LoVo (cell line): ENCODE results near the gene IGF1R.

ENCODE experiments used
- DNase-seq: peaks from one replicate; pipeline ENCODE4 v3.0.0-alpha.2; 2016; ENCODE audit warnings: low spot score

Gene IGF1R

DNA sequence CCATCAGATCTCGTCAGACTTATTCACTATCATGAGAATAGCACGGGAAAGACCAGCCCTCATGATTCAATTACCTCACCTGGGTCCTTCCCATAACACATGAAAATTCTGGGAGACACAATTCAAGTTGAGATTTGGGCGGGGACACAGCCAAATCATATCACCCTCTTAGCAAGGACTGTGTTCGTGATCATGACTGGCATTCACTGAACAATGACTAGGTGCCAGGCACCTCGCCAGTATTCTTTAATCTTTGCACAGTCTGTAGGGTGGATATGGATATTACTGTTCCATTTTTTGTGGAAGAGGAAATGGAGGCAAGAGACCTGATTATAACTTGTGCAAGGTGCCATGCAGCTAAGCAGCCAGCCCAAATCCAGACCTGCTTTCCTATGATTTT is 77.5 kb downstream of the IGF1R start:
- no peak for DNase-seq

DNA sequence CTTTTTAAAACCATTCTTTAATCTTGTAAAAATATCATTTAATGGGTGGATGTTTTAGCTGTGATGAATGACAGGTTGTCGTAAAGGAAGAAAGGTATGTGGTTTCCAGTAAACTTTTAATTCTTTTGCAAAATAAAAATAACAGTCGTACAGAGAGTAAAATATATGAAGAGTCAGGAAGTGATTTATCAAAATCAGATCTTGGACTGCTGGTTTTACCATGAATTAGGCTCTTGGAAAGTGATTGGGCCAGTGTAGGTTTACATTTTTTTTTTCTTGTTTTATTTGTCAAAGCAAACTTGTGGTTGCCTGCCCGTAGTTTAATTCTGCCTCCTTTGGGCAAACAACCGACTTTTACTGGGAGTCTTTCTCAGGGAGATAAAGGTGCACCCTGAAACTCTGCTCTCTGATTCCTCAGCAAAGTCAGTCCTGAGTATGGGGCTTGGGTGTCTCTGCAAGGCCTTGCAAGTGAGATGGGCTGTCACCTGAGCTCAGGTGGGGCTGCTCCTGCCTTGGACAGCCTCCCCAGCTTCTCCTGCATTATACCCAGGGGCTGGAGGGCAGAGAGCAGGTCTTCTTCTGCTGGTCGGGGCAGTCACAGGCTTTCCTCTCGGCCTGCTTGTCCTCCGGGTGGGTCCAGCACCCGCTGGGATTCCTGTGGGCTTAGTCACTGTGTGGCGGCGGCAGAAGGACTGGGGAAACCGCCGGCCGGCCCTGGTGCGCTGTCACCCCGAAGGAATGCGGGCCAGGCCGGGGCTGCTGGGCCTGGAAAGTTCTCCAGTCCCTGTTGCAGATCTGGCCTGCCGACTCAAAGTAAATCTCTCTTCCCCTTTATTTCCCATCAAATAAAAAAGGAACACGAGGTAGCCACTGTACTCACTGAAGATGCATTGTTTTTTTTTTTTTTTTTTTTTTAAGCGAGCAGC is 79.0 kb downstream of the IGF1R start:
- peak; percentile 98 for DNase-seq

DNA sequence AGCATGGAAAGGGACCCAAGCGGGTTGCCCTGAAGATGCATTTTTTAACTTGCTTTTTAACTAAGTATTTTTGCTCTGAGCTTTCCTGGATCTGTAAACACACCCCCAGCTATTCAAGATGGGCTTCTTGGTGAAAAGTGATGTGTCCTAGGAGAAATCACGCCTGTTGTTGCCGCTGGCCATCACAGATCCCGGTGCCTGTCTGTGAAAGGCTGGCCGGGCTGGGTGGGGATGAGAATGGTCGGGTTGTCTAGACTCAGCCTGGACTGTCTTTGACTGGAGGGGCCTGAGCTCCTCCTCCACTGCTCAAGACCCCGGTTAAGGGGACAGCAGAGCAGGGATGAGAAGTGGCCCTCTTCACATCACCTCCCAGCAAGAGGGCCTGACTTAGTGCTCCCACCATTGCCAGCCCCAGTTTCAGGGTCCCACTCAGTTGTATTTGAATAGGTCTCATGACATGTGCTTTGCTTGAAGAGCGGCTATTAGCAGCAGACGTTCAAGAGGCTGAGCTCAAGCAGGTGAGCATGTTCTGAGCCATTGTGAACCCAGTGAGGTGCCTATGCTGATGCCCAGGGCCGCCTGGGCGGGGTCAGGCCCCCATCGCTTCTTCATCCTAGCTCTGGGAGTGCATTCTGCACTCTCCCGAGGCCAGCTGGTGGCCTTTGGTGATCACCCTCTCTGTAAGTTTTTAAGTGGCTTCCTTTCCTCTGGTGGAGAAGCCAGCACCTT is 79.9 kb downstream of the IGF1R start:
- DNase-seq = peak; percentile 6

DNA sequence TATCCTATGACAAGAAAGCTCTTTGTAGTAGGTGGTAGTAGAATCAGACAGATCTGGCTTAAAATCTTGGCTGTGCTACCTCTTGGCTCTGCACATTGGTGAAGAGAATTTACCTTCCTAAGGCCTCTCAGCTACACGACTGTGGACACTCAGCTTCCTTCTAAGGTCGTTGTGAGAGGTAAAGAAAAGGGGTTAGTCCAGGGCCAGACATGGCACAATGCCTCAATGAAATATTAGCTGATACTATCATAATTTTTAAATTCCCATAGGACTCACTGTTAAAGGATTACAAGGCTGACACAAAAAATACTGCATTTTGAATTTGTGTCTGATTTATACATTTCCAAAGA is 80.4 kb downstream of the IGF1R start:
- DNase-seq = no peak

DNA sequence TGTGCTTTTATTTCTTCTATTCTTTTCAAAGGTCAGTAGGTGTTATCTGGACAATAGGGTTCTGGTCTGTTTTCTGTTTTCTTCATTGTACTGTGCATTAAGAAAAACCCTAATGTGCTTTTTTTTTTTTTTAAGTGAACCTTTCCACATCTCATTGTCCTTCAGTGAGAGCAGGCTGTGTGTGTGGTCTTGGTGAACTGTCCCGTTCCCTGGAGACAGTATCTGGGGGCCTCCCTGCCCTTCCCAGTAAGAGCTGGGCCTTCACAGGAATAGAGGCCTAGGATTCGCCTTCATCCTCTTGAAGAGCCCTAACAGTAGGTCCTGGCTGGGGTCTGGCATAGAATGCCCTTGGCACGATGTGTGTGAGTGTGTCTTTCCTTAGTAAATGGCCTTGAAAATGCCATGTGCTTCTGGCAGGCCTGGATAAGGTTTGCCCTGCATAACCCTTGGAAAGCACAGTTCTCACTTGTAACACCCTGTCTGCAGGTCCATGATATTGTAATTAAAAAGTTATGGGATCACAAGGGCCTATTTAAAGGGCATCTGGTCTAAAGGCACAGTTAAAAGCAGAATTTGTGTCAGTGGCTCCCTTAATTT is 81.2 kb downstream of the IGF1R start:
- no peak for DNase-seq

DNA sequence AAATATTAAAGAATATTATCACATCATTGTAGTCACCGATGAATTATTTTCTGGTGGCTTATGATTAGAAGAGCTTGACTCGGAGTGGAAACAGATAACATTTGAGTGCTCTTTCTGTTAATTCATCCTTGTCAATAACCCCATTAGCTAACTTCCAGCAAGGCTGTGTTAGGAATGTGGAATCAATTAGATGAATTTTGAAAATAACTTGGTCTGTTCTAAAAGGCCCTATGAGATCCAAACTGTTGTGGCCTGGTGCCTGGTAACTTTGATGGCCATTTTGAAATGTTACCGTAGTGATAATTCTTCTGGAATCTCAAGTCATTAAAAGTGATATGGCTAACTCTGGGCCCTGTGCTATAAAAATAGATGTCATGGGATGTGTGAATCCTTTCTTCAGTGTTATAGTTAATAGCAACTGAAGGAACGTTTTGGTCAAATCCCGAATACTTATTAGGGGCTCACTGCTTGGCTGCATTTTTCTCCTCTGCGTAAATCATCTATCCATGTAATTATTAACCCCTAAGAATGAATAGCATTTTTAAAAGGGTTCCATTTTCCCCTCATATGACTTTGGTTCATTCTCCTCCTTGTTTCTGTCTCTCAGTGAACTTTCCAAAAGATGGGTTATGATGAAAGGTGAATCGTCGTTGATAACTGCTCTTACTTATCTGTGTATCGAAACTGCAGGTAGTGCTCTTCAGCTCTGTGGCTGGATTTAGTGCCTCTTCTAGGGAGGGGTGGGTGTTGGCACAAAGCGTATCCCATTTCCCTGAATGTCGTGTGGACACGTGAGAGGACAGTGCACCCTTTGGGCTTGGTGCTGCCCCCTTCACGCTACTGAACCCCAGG is 82.7 kb downstream of the IGF1R start:
- no peak for DNase-seq

DNA sequence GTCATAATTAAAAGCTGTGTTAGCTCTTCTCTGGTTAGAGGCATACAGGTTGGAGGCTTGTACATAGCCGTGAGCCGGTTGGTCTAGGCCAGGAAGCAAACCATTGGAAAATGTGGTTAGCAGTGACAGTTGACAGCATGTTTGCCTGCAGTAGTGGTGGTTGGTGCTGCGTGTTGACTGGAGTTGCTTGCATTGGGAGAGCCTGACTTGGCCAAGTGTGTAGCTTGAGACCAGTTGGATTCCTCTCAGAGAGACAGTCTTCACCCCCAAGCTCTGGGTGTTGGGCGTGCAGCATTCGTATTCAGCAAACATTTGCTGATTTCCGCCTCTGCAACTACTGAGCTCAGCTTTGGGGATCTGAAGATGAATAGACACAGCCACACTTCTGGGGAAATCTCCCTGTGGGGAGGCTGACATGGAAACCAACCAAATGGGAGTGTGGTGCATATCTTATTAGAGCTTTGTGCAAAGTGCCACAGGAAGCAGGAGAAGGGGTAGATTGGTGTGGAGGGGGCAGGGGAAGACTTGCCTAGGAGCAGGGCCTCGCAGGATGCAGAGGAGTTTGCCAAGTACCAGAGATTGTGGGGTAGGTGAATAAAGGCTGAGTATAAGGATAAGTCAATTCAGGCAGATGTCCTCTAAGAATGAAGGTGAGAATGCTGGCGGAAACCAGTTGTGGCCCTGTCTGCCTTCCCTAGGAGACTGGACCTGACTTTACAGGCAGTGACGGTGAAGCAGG is 83.5 kb downstream of the IGF1R start:
- DNase-seq = no peak

DNA sequence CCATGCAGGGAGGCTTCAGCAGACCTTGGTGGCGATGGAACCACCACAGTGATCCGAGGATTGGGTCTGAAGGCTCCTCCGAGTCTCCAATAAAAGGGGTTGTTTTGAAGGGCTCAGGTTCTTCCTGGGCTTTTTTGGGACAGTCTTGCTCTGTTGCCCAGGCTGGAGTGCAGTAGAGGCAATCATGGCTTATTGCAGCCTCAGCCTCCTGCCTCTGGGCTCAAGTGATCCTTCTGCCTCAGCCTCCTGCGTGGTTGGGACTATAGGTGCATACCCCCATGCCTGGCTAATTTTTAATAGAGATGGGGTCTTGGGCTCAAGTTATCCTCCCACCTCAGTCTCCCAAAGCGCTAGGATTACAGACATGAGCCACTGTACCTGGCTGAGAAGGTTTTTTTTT is 84.8 kb downstream of the IGF1R start:
- DNase-seq = no peak

DNA sequence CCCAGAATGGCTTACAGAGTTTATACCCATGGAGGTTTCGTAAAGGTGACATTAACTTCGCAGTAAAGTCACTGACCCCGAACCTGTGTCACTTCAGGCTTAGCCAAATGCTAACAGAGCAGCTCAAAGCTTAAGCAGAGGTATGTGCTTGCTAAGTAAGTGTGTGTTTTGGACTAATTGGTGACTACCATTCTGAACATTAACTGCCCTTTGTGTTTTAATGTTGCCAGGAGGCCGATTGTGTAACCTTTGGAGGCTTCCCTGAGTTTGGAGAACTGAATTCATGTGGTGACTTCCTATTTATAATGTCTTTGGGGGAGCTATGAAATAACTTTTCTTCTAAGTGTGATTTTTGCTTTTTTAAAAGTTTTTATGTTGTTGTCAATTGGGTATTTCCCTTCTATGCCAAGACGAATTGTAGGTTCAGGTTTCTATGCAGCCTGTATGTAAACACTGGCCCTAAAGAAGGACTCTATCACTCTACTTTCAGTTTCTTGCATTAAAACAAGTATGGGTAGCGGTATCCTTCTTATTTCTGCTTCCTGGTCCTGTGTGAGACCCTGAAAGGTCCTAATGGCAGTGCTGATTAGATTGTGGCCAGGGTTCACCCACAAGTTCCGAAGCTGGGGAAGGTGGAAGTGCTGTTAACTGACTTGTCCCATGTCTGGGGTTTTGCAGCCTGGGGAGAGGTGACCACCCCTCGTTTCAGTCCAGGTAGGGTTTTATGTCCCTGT is 86.3 kb downstream of the IGF1R start:
- no peak for DNase-seq

DNA sequence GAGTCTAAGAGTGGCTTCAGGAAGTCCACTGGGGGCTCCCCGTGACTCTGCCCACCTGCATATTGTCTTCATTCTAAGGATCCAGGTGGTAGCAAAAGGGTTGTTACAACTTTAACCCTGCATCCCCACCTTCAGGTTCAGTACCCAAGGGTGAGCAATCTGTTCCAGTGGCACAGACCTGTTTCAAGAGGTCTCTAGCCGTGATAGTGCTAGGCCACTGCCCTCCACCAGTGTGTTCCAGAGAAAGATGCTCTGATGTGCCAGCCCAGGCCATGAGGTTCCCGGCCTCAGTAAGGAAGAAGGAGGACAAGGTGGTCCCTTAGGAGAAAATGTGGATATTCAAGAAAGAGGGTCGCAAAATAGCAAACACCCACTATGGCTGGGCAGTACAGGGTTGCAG is 87.0 kb downstream of the IGF1R start:
- DNase-seq = no peak

DNA sequence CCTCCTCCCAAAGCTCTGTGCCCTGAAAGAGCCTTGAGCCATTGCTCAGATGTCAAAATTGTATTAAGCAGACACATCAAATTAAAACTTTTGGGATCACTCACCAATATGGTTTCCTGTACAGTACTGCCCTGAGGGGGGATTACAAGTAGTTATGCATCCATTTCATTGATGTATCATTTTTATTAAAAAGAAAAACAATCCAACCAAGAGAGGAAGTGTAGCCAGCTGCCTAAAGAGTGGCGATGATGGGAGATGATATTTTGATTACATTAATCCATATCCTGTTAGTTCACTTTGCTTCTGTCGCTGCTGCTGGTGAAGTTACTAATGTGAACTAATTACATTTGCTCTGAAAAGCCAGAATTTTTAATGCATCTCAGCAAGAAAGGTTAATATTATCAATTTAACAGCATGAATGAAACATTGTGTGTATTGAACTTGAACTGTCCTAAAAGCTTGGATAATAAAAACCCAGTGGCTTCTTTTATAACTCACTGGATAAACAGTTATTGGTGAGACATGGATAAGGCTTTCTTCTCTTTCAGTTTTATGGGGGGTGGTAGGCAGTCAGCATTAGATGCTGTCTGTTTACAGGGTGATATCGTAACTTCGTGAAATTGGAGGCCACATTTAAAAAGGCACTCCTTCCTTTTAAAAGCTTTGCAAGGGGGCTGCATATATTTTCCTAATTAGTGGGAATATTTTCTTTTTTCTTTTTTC is 87.7 kb downstream of the IGF1R start:
- no peak for DNase-seq

DNA sequence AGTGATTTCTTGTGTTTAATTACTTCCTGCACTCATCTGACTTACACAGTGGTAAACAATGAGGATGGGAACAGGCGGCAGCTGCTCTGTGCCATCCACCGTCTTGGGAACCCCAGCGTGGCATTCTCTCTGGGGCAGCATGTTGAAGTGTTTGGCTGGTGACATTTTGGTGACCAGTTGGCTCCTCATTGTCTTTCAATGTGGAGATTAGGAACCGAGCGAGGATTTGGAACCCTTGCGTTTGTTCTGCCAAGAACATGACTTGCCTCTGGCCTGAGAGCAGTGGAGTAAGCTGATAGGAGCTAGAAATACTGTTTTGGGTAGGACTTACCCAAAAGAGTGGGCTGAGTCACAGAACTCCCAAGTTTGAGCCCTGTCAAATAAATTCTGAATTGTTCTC is 88.8 kb downstream of the IGF1R start:
- no peak for DNase-seq

DNA sequence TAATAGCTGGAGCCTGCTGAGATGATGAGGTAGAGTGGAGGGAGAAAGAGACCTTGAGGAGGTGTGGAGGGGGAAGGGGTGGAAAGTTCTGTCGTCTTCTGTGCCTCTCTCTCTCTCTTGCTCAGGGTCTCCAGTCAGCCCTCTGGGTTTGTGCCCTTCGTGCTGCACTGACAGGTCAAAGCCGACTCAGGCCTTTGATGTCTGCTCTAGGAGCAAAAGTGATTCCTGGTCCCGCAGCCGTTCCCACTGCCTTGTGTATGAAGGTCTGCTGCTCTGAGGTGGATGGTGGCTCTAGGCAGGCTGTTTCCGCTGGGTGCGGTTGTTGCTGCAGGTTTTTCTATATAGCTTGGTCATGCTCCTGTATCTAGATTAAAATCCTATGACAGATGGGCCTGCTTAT is 89.4 kb downstream of the IGF1R start:
- DNase-seq = no peak

DNA sequence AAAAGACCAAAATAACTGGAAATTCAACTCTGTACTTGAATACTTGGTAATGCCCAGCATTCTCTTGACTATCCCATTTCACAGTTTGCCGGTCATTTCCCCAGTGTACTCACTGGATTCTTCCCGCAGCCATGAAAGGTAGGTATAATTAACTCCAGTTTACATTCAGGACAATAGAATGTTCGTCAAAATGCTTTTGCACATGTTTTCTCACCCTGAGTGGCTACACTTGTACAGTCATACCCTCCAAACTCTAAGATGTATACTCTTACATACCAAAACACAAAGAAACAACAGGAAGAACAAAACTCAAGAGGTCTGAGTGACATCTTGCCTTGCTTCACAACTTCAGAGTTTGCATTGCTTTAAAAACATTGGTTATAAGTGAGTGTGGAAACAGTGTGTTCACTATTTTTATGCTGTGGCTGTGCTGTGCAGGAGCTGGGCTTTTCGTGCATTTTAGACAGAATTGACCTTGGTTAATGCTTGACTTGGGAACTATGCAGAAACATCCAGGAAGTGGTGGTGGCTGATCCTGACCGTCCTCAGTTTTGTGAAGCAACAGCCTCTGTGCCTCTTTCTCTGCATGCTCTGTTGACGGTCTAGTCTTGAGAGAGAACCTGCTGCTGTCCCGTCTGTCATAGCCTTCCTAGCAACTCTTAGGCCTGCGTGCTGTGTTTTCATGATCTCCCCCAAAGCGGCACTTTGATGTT is 90.5 kb downstream of the IGF1R start:
- no peak for DNase-seq

DNA sequence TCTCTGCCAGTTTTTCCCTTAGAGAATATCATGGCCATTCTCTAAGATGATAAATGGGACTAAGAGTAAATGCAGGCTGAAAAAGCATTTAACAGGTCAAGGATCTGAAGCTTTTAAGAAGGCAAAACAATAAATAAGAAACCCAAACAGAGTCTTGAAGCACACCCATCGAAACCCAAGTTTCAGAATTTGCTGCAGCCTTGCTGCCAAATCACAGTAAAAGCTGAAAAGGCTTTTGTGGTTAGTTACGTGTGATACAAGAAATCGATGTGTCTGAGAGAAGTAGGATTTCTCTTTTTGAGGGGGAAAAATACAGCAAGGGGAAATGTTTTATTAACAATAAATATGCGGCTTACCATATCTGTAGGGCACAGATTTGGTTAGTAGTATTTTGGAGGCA is 92.0 kb downstream of the IGF1R start:
- no peak for DNase-seq

DNA sequence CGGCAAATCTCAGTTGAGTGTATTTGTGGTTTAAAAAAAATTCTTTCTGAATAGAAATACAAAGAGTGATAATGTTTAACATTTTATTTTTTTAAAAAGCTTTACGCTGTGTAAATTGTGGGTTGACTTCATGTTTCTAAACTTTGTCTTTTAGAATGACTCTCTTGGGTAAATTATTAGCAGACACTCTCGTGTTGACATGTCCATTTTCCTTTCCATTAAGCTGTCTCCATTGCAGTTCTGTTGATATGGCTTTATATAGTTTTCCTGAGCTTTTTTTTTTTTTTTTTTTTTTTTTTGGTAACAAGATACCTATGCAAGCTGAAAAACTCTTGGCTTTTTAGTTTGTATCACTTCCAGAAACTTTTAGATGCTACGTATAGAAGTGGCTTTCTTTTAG is 92.6 kb downstream of the IGF1R start:
- no peak for DNase-seq

DNA sequence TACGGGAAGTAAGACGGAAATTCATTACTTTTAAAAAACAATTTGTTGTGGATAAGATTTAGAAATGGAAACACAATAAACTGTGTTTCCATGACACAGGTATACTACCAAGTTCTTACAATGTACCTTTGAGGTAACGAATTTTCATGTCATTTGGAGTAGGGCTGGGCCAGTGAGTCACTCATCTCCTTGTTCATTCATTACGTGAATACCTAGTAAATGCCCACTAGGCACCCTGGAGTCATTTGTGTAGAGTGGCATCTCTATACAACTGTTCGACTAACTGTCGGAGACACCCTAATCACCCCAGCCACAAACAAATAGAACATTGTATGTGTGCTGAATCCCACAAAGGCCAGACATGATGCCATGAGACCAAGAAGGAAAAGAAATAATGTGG is 94.8 kb downstream of the IGF1R start:
- peak; percentile 59 for DNase-seq

DNA sequence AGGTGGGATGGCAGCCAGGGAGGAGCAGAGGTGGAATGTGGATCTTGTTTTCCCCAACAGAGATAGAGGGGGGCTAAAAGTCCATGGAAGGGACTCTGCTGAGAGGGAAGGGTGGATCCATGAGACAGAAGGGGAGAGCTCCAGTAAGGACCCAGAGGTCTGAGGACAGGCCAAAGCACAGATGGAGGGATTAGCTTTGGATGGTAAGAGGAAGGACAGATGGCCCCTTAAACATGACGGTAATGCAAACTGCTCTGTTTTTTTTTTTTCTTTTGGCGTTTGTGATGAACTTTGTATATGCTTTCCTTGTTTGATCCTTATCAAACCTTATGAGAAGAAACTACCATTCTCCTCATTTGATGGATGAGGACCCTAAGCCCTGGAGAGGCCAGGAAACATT is 96.2 kb downstream of the IGF1R start:
- no peak for DNase-seq

DNA sequence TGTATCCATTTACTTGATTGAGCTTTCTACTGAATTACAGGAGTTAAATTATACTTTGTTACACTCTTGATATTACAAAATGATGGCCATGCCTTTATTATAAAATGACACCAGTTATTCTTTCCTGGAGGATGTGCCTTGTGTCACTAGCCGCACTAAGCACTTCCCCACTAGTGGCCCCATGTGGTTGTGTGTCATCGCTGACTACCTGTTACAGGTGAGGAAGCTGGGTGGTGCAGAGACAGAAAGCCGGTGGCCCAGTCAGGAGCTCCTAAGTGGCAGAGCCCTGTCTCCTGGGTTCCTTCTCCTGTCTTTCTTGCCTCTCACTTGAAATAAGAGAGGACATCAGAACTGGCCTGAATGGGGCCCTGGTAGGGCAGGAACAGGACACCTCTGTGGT is 96.8 kb downstream of the IGF1R start:
- peak; percentile 39 for DNase-seq
